ENCODE data around the gene RECK. TPM values are rescaled to one million over a fixed set of nuclear protein-coding genes. Genes with fewer than 3 reads are reported as not detected.

Gene RECK
- polyA plus RNA-seq, 1 experiment: 112 TPM

DNA sequence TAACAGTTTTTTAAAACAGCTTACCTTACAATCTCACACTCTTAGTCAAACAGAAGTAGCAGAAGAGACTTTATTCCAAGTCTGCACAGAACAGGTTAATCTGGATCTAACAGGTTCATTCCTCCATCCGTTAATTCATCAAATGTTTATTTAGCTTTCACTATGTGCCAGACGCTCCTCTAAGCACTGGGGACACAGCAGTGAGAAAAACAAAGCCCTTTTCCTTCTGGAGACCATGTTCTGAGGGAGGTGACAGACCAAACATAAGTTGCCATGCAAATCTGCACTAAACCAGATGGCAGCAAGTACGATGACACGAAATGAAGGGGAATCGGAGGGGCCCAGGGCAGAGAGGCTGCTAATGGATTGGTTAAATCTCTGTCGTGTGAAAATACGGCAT, 82.8 kb downstream of the RECK start:
- no peaks in the 10 kb centered on the region for H3K27me3 ChIP-seq (ENCODE audit: control insufficient read depth, insufficient read depth, low read length)
- no peak overlapping the region for H3K4me3 ChIP-seq (ENCODE audit: low read depth, low read length)
- H3K9me3 ChIP-seq (ENCODE audit: control insufficient read depth, insufficient read depth, low read length): no peaks in the 10 kb centered on the region
- DNase-seq (ENCODE audit: low read depth, low spot score): no peak
- H3K27ac ChIP-seq (ENCODE audit: low read depth, low read length): no peak overlapping the region
- TF ChIP-seq, protein P1, sequence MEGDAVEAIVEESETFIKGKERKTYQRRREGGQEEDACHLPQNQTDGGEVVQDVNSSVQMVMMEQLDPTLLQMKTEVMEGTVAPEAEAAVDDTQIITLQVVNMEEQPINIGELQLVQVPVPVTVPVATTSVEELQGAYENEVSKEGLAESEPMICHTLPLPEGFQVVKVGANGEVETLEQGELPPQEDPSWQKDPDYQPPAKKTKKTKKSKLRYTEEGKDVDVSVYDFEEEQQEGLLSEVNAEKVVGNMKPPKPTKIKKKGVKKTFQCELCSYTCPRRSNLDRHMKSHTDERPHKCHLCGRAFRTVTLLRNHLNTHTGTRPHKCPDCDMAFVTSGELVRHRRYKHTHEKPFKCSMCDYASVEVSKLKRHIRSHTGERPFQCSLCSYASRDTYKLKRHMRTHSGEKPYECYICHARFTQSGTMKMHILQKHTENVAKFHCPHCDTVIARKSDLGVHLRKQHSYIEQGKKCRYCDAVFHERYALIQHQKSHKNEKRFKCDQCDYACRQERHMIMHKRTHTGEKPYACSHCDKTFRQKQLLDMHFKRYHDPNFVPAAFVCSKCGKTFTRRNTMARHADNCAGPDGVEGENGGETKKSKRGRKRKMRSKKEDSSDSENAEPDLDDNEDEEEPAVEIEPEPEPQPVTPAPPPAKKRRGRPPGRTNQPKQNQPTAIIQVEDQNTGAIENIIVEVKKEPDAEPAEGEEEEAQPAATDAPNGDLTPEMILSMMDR (IDR thresholded peaks at IDR 0.05; ENCODE audit: low read depth, low read length): no peak
- CTCF ChIA-PET: interaction anchor here (1.1 kb wide), 1 partner anchor 47 kb away, joined by 4 read pairs; no protein-coding TSS in a partner anchor
- POLR2A ChIA-PET: interaction anchor here (0.6 kb wide), 1 partner anchor 78 kb away, joined by 3 read pairs; no protein-coding TSS in a partner anchor

GRCh38 chr9:36120705-36121104, 84.0 kb downstream of the RECK start:
- Histone ChIP-seq H3K9me3 (ENCODE audit: control insufficient read depth, insufficient read depth, low read length) (no peaks in the 10 kb centered on the region), H3K4me3 (ENCODE audit: low read depth, low read length) (no peak overlapping the region), H3K27me3 (ENCODE audit: control insufficient read depth, insufficient read depth, low read length) (no peaks in the 10 kb centered on the region), H3K27ac (ENCODE audit: low read depth, low read length) (no peak overlapping the region)
- CTCF ChIA-PET: no interaction called here
- TF ChIP-seq, protein P1 (IDR thresholded peaks at IDR 0.05; ENCODE audit: low read depth, low read length): no peak
- POLR2A ChIA-PET: no interaction called here
- no peak for DNase-seq (ENCODE audit: low read depth, low spot score)

DNA sequence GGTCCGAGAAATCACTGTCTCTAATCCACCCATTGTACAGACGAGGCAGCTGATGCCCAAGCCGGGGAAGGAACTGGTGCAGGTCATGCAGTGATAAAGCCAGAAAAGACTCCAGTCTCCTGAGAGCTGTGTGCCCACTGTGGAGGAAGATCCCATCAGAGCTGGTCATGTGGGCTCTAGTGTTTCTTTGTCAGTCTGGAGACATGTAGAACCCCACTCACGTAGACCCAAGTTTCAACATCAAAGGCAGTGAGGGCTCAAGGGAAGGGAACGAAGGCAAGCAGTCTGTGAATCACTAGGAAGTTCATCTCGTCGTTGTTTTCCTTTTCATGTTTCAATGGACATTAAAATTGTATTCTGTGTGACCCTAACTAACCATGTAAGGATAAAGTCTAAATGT, 85.3 kb downstream of the RECK start:
- H3K27ac ChIP-seq (ENCODE audit: low read depth, low read length): no peak overlapping the region
- ChIA-PET POLR2A (no interaction called here), CTCF (no interaction called here)
- H3K9me3 ChIP-seq (ENCODE audit: control insufficient read depth, insufficient read depth, low read length): no peaks in the 10 kb centered on the region
- no peak overlapping the region for H3K4me3 ChIP-seq (ENCODE audit: low read depth, low read length)
- TF ChIP-seq, protein P1 (IDR thresholded peaks at IDR 0.05; ENCODE audit: low read depth, low read length): no peak
- DNase-seq (ENCODE audit: low read depth, low spot score): no peak
- no peaks in the 10 kb centered on the region for H3K27me3 ChIP-seq (ENCODE audit: control insufficient read depth, insufficient read depth, low read length)

DNA sequence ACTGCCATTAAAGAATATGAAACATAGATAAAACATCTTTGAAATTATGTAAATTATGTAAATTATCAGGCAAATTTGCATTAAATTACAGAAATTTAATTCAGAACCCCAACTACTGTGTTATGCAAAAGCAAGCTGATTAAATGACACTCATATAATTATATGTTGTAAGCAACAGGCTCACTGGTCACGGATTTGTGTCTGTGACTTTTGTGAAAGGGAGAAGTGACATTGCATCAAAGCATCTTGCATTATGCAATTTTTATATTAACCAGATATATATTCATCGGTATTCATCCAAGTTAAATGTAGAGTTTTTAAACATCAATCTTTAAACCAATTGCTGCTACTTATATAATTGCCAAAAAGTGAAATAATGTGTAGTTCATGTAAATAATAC, 86.8 kb downstream of the RECK start:
- Histone ChIP-seq H3K9me3 (ENCODE audit: control insufficient read depth, insufficient read depth, low read length) (no peaks in the 10 kb centered on the region), H3K4me3 (ENCODE audit: low read depth, low read length) (no peak overlapping the region), H3K27ac (ENCODE audit: low read depth, low read length) (no peak overlapping the region), H3K27me3 (ENCODE audit: control insufficient read depth, insufficient read depth, low read length) (no peaks in the 10 kb centered on the region)
- CTCF ChIA-PET: no interaction called here
- TF ChIP-seq, protein P1 (IDR thresholded peaks at IDR 0.05; ENCODE audit: low read depth, low read length): no peak
- DNase-seq (ENCODE audit: low read depth, low spot score): no peak
- POLR2A ChIA-PET: interaction anchor here (1.5 kb wide), 1 partner anchor 13 kb away, joined by 4 read pairs; the partner anchor contains the start of gene GLIPR2

- ChIA-PET CTCF (no interaction called here), POLR2A (interaction anchor here (1.5 kb wide), 1 partner anchor 11 kb away, joined by 4 read pairs; the partner anchor contains the start of gene GLIPR2)
- Histone ChIP-seq H3K27ac (ENCODE audit: low read depth, low read length) (peak overlapping the region; percentile 21), H3K9me3 (ENCODE audit: control insufficient read depth, insufficient read depth, low read length) (no peaks in the 10 kb centered on the region), H3K4me3 (ENCODE audit: low read depth, low read length) (no peak overlapping the region), H3K27me3 (ENCODE audit: control insufficient read depth, insufficient read depth, low read length) (no peaks in the 10 kb centered on the region)
- TF ChIP-seq, protein P1 (IDR thresholded peaks at IDR 0.05; ENCODE audit: low read depth, low read length): no peak
- DNase-seq (ENCODE audit: low read depth, low spot score): no peak
Measured at GRCh38 chr9:36125062-36125855, 88.5 kb downstream of the RECK start.

Measured in AG04450 (cell line).